Measurements from ENCODE around the gene ADAMTS13.

Gene ADAMTS13

GRCh38 chr9:133472277-133472645, 50.1 kb downstream of the ADAMTS13 start:
- DNase-seq (ENCODE audit: low spot score): no peak

- DNase-seq (ENCODE audit: low spot score): no peak
Observed at GRCh38 chr9:133472753-133473378, 50.7 kb downstream of the ADAMTS13 start.

GRCh38 chr9:133473743-133474142, 51.6 kb downstream of the ADAMTS13 start:
- no peak for DNase-seq (ENCODE audit: low spot score)

- no peak for DNase-seq (ENCODE audit: low spot score)
Observed at GRCh38 chr9:133474215-133474614, 52.0 kb downstream of the ADAMTS13 start.

GRCh38 chr9:133474853-133475252, 52.7 kb downstream of the ADAMTS13 start:
- no peak for DNase-seq (ENCODE audit: low spot score)

GRCh38 chr9:133475292-133476012, 53.3 kb downstream of the ADAMTS13 start:
- DNase-seq (ENCODE audit: low spot score): no peak

GRCh38 chr9:133476036-133476931, 54.1 kb downstream of the ADAMTS13 start:
- DNase-seq (ENCODE audit: low spot score): no peak

GRCh38 chr9:133476941-133477340, 54.8 kb downstream of the ADAMTS13 start:
- DNase-seq (ENCODE audit: low spot score): no peak

GRCh38 chr9:133477461-133477860, 55.3 kb downstream of the ADAMTS13 start:
- DNase-seq (ENCODE audit: low spot score): no peak

GRCh38 chr9:133477992-133478850, 56.1 kb downstream of the ADAMTS13 start:
- peak; percentile 50 for DNase-seq (ENCODE audit: low spot score)

GRCh38 chr9:133478851-133479711, 56.9 kb downstream of the ADAMTS13 start, which contains the start of gene SLC2A6:
Gene SLC2A6, minus strand, starts transcription at chr9:133479099. Its CDS starts 40 bp downstream, at chr9:133479059.
- DNase-seq (ENCODE audit: low spot score): peak; percentile 83

GRCh38 chr9:133483611-133484010, 61.4 kb downstream of the ADAMTS13 start:
- no peak for DNase-seq (ENCODE audit: low spot score)

- no peak for DNase-seq (ENCODE audit: low spot score)
Observed at GRCh38 chr9:133484671-133485437, 62.7 kb downstream of the ADAMTS13 start.

- no peak for DNase-seq (ENCODE audit: low spot score)
Observed at GRCh38 chr9:133485531-133486260, 63.5 kb downstream of the ADAMTS13 start.

- DNase-seq (ENCODE audit: low spot score): no peak
Observed at GRCh38 chr9:133487331-133487725, 65.2 kb downstream of the ADAMTS13 start.

- DNase-seq (ENCODE audit: low spot score): no peak
Observed at GRCh38 chr9:133488686-133489252, 66.6 kb downstream of the ADAMTS13 start.

- no peak for DNase-seq (ENCODE audit: low spot score)
Observed at GRCh38 chr9:133489253-133490190, 67.4 kb downstream of the ADAMTS13 start.

- DNase-seq (ENCODE audit: low spot score): no peak
Observed at GRCh38 chr9:133490201-133490681, 68.1 kb downstream of the ADAMTS13 start.
